ENCODE measurements around the gene RPL22L1.

The RPL22L1 gene

DNA sequence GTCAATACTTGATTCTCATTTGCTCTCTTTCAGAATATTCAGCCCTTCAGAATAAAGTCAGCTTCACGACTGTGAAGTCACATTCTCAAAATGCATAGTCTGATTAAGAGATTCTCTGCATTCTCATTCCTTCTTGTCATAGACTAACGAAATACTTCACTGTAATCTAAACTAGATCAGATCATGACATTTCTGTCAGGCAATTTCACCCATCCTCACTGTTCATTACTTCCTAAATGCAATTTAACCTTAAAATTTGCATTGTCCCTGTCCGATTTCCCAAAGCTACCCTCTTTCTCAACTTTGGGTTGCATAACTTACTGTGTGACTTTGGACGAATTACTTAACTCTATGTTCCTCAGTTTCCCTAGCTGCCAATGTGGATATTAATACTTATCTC lies 6.2 kb downstream of the RPL22L1 start:
- peaks cover 4% of the 10 kb centered on the region for H3K9me3 Mint-ChIP-seq
- peaks cover 34% of the 10 kb centered on the region for H3K36me3 Mint-ChIP-seq (ENCODE audit: low read depth)
- DNase-seq: no peak
- H3K27ac Mint-ChIP-seq: no peak overlapping the region
- H3K4me1 Mint-ChIP-seq: peaks cover 26% of the 10 kb centered on the region
- TF ChIP-seq, protein P1, sequence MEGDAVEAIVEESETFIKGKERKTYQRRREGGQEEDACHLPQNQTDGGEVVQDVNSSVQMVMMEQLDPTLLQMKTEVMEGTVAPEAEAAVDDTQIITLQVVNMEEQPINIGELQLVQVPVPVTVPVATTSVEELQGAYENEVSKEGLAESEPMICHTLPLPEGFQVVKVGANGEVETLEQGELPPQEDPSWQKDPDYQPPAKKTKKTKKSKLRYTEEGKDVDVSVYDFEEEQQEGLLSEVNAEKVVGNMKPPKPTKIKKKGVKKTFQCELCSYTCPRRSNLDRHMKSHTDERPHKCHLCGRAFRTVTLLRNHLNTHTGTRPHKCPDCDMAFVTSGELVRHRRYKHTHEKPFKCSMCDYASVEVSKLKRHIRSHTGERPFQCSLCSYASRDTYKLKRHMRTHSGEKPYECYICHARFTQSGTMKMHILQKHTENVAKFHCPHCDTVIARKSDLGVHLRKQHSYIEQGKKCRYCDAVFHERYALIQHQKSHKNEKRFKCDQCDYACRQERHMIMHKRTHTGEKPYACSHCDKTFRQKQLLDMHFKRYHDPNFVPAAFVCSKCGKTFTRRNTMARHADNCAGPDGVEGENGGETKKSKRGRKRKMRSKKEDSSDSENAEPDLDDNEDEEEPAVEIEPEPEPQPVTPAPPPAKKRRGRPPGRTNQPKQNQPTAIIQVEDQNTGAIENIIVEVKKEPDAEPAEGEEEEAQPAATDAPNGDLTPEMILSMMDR (IDR thresholded peaks at IDR 0.05): no peak
- no peak overlapping the region for H3K4me3 Mint-ChIP-seq
- H3K27me3 Mint-ChIP-seq (ENCODE audit: low read depth, poor library complexity): no peaks in the 10 kb centered on the region

DNA sequence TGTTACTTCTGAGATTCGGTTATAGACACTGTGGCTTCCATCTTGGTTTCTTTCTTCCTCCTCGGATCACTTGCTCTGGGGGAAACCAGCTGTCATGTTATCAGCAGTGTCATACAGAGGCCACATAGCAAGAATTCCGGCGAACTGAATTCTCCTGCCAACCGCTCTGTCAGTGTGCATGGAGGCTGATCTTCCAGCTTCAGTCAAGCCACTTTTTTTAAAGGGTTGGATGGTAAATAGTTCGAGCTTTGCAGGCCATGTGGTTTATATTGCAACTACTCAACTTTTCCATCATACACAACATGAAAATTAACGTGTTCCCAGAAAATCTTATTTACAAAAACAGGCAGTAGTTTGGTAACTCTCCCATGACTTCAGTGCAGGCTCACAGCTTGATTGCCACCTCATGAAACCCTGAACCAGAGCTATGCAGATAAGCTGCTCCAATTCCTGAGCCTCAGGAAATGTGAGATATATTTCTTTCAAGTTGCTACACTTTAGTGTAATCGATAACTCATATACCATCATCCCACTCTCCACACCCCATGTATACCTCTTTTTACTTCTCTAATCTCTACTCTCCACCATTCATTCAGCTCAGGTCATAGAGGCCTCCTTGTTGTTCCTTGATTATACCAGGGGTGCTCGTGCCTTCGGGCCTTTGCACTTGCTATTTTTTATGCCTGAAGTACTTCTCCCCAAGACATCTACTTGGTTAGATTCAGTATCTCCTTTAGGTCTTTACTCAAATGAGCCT lies 7.2 kb downstream of the RPL22L1 start:
- peaks cover 34% of the 10 kb centered on the region for H3K36me3 Mint-ChIP-seq (ENCODE audit: low read depth)
- TF ChIP-seq, protein P1 (IDR thresholded peaks at IDR 0.05): no peak
- H3K4me1 Mint-ChIP-seq: peaks cover 18% of the 10 kb centered on the region
- H3K27me3 Mint-ChIP-seq (ENCODE audit: low read depth, poor library complexity): peaks cover 4% of the 10 kb centered on the region
- no peak overlapping the region for H3K4me3 Mint-ChIP-seq
- peak overlapping the region; percentile 58 for H3K27ac Mint-ChIP-seq
- peaks cover 4% of the 10 kb centered on the region for H3K9me3 Mint-ChIP-seq
- no peak for DNase-seq

DNA sequence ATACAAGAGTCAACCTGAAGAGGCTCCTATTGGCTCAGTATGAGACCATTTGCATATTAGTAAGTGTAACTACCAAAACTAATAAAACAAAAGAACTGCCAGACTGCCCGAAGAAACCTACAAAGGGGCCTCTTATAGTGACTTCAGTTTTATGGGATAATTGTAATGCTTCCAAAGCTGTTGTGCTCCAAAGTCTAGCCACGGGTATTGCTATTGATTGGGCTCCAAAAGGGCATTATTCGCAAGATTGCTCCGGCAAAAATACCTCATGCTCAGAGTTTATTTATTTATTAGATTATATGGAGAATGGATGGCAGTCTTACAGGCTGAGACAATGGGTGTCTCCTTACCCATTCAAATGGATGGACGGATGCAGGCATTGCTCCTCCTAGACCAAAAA lies 11.4 kb downstream of the RPL22L1 start:
- peaks cover 6% of the 10 kb centered on the region for H3K4me1 Mint-ChIP-seq
- no peaks in the 10 kb centered on the region for H3K36me3 Mint-ChIP-seq (ENCODE audit: low read depth)
- no peak overlapping the region for H3K27ac Mint-ChIP-seq
- TF ChIP-seq, protein P1 (IDR thresholded peaks at IDR 0.05): no peak
- DNase-seq: no peak
- no peaks in the 10 kb centered on the region for H3K9me3 Mint-ChIP-seq
- H3K4me3 Mint-ChIP-seq: no peak overlapping the region
- H3K27me3 Mint-ChIP-seq (ENCODE audit: low read depth, poor library complexity): peaks cover 4% of the 10 kb centered on the region

DNA sequence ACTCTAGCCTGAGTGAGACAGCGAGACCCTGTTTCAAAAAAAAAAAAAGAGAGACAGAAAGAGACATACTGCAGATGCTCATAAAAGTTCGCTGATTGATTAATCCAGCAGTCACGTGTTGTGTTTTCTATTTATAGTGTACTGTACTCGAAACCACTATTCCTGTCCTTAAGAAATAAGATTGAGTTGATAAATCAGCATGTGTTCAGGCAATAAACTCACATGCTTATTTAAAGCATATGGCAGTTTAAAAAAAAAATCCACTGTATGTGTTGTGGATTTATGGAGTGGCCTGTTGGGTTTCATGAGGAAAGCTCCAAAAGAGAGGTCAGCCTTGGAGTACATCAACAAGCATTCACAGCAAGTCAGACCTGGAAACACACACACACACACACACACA lies 17.7 kb downstream of the RPL22L1 start:
- Mint-ChIP-seq H3K4me1 (no peaks in the 10 kb centered on the region), H3K27ac (no peak overlapping the region), H3K4me3 (no peak overlapping the region), H3K36me3 (ENCODE audit: low read depth) (no peaks in the 10 kb centered on the region), H3K27me3 (ENCODE audit: low read depth, poor library complexity) (peaks cover 3% of the 10 kb centered on the region), H3K9me3 (no peaks in the 10 kb centered on the region)
- DNase-seq: no peak
- TF ChIP-seq, protein P1 (IDR thresholded peaks at IDR 0.05): no peak

DNA sequence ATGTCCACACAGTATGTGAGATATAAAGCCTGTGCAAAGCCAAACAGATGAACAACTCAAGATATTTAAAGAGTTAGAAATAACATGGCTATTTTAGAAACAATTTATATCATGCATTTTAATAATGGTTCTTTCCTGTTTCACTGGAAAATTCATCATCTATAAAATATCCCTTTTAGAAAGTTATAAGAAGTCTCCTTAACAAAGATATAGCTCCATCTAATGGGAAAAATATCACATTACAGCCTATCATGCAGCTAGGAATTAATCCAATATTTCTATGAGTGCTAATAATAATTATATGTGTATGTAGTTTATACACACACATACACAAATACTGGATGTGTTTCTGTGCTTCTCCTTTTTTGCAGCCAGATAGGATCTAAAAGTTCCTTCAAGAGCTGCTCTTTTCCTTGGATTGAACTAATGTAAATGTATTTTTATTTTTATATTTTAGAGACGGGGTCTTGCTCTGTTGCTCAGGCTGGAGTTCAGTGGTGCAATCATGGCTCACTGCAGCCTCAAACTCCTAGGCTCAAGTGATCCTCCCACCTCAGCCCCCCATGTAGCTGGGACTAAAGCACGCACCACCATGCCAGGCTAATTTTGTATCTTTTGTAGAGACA lies 21.6 kb downstream of the RPL22L1 start:
- Mint-ChIP-seq H3K27ac (no peak overlapping the region), H3K27me3 (ENCODE audit: low read depth, poor library complexity) (peaks cover 3% of the 10 kb centered on the region), H3K9me3 (peaks cover 15% of the 10 kb centered on the region), H3K4me1 (no peaks in the 10 kb centered on the region), H3K36me3 (ENCODE audit: low read depth) (no peaks in the 10 kb centered on the region), H3K4me3 (no peak overlapping the region)
- DNase-seq: no peak
- TF ChIP-seq, protein P1 (IDR thresholded peaks at IDR 0.05): peak; percentile 17

DNA sequence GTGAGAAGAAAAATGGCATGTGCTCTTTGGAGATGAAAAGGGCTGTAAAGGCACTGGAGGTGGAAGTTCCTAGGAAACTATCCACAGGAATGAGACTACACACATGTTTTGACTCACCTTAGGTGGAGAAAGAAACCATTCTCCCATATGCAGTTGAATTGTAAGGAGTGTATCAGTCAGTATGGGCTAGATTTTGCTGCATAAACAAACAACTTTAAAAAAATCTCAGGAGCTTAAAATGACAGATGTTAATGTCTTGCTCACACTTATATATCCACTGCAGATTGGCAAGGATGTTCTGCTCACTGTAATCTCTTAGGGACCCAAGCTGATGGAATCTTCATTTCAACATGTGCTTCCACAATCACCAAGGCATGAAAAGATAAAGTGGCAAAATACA lies 25.6 kb downstream of the RPL22L1 start:
- no peaks in the 10 kb centered on the region for H3K36me3 Mint-ChIP-seq (ENCODE audit: low read depth)

More for the DNA sequence above, 25.6 kb downstream of the RPL22L1 start:
- DNase-seq: no peak
- no peak overlapping the region for H3K4me3 Mint-ChIP-seq
- TF ChIP-seq, protein P1 (IDR thresholded peaks at IDR 0.05): no peak
- no peaks in the 10 kb centered on the region for H3K4me1 Mint-ChIP-seq
- no peak overlapping the region for H3K27ac Mint-ChIP-seq
- H3K27me3 Mint-ChIP-seq (ENCODE audit: low read depth, poor library complexity): peaks cover 4% of the 10 kb centered on the region
- peaks cover 15% of the 10 kb centered on the region for H3K9me3 Mint-ChIP-seq

All from nephron progenitor cell (in vitro differentiated cells).